ENCODE measurements around the gene SIRT2.
"Not testable (repeated sequence)": the region's sequence is repeated elsewhere in the genome, so short reads cannot be mapped to it uniquely, and the experiment has no call there.

Gene SIRT2

DNA sequence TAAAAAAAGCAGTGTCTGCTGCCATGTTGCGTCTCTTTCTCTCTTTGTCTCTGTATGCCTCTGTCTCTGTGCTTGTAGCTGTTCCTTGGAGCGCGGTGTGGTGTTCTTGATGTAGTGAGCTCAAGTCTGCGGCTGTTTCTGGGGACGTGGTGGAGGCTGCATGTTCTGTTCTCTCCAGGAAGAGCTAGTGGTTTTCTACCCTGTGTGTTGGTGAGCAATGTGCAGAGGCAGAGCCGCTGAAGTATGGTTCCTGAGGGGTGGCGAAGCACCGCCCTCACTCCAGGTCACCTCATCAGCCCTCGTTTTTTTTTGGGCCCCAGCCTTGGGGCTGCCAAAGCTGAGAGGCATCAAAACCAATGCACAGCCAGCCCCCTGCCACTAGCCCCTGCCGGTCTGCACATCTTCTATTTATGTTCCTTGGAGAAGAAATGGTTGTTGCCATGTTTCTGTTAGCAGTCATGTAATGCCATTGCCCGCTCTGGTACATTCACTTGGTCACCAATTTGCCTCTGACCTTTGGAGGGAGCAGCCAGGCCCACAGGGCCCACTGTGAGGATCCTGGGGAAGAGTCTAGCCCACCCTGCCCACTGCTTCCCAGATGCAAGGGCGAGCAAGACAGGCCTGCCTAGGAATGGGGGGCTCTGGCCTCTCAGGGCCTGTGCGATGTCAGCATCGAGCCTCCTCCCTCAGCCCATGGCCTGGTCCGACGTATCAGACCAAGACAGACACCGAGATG lies 56.8 kb downstream of the SIRT2 start:
- no peak for DNase-seq

DNA sequence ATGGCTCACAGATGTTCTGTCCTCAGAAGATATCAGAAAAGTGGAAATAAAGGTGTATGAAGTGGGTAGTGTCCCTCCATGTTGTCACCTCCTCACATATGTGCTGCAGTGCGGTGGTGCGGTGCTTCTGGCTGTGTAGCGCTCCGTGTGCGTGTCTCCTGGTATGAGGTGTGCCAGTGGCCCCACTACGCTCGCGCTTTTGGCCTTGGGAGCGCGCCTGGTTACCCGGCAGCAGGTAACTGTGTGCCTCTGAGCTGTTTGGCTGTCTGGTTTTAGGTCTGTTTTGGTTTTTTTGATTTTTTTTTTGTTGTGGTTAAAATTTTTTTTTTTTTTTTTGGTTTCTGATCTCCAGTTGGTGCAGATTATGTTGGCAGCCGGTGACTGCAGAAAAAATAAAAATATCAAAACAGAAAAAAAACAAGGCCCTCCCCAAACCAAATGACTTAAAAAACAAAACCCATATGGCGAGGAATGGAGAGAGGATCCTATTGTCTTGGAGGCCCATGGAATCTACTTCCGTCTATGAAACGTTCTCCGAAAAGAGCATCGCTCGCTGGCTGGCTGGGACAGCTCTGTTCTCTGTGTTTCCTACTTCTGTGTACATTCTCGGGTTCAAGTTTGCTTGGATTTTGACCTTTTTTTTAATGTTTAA lies 57.5 kb downstream of the SIRT2 start:
- no peak for DNase-seq

DNA sequence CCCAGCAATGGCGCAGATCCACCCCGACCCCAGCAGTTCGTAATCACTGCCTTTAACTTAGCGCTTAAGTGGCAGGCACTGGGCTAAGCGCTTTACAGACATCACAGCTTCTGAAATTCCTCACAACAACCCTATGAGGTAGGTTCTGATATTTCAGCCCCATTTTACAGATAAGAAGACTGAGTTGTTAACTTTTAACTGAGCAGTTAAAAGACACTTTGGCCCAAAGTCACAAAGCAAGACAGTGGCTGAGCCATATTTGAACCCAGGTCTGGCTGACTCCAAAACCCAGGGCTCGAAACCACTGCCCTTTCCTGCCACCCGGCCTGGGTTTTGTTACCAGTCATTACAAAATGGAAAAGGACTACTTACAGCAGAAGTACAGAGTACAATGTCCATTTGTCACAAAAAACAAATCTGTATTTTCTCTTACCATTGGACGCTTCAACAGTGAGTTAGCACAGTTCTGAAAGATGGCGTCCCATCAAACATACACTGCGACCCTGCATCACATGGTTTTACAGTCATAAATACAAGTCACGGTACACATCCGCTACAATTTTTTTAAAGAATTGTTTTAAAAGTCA lies 58.1 kb downstream of the SIRT2 start:
- DNase-seq, result no peak

DNA sequence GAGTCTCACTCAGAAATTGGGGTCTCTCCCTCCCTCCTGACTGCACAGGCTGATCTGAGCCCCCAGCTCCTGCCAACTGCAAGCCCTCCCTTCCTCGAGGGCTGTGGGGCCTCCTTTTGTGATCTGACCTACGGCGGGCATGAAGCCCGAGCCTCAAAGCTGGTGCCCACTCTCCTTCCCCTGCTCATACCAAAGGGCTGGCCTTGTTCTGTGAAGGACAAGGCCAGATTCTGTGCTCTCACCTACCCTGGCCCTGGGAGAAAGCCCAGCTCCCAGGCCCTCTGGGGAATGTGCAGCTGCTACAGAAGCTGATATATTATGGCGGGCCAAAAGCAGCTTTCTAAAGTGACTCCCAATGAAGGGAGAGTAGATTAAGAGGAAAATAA lies 58.8 kb downstream of the SIRT2 start:
- DNase-seq, result no peak

DNA sequence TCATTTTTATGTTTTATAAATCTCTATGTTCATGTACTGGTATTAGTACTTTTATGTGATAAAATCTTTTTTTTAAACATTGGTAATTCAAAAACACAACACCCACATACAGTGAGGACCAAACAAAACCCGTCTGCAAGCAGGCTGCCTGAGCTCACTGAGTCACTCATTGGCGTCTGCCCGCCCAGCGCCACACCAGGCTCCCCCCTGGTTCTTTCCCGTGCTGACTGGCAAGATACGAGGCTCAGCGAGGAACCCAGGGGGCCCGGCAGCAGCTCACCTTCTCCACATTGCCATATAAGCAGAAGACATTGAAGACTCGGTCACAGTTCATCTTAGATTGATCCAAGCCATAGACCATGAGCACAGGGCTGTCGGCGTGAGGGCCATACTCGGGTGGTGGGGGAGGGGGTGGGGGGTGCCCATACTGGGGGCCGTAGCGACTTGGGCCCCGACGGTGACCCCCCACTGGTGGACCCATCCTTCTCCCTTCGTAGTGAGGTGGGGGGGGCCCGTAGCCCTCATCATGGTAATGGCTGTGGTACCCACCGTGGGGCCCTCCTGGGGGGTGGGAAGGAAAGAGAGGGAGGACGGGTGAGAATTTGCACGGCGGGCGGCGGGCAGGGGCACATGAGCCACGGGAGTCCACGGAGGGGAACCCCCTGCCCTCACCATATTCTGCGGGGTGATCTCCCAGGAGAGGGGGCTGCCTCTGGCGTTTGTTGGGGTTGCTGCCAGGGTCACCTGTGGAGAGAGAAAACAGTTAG lies 59.4 kb downstream of the SIRT2 start:
- DNase-seq, result no peak

DNA sequence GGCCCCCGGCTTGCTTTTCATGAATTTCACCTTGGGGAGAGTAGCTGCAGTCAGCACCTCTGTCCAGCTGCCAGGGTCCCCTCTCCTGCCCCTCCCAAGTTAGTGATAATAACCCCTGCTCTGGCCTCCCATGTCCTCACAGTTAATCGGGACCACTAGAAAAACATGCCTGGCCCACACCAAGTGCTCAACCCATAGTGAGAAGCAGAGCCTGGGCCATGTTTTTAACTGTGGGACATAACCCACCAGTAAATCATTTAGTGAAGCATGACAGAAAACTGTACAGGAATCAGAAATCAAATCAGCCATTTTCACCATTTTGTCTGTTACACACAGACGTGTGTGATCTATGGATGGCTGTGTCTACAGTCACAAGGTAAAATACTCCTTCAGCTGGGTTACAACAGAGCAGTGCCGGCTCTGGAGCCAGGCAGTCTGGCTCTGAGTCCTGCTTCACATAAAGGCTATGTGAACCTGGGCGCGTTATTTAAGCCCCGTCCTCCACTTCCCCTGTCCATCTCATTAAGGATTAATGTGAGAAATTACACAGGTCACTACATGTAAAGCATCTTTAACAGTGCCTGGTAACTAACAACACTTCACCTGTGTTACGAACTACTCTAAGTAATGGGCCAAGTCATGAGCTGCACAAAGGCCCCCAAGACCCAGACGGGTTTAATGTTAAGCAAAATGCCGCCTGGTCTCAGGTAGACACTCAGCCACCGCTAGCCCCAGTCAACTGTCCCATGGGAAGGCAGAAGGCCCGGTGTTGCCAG lies 60.2 kb downstream of the SIRT2 start:
- no peak for DNase-seq

DNA sequence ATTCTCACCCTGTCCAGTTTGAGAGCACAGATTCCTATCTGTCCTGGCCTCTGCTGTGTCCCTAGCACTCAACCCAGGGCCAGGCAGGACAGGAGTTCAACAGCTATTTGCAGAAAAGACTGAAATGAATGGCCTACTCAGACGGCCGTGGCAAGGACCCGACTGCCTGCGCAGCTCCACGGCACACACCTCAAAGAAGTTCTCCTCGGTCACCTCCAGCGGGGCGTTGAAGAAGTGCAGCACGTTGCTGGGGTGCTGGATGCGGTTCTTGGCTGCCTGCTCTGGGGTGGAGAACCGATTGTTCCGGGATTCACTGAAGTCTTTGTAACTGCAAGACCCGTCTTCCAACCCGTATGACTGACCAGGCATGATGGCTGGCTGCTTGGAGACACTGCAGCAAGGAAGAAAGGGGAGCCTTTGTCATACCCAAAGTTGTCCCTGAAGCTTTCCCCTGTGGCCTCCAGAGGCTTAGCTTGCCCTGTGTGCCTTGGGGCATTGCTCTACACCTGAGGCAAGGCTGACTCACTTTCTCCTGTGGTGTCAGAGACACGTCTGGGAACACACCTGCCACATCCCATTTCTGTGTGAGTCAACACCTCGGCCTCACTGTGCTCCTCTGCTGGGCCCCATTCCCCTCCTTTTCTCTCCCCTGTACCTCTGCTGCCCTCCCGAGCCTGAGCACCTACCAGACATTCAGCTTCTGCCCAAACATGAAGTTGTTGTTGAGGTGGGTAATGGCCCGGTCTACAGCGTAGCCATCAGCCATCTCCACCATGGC lies 61.0 kb downstream of the SIRT2 start:
- no peak for DNase-seq

DNA sequence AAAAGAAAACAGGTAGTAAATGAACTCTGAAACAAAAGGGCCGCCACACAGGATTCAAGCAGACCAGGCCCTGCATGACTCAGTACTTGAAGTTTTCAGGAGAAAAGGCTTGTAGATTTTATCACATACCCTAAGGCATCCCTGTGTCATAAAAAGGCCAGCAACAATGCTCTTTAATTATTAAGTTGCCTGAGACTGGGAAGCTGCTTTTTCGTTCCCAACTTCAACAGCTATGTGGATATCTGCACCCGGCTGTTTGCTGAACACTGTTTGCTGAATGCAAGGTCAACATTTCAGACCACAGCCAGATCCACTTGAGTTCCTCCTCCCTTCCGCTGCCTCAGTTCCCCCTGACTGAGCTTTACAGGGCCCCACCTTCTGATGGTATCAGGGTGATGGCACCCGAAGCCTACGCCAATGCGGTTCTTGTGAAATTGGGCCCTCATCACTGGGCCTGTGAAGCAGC lies 61.7 kb downstream of the SIRT2 start:
- no peak for DNase-seq

DNA sequence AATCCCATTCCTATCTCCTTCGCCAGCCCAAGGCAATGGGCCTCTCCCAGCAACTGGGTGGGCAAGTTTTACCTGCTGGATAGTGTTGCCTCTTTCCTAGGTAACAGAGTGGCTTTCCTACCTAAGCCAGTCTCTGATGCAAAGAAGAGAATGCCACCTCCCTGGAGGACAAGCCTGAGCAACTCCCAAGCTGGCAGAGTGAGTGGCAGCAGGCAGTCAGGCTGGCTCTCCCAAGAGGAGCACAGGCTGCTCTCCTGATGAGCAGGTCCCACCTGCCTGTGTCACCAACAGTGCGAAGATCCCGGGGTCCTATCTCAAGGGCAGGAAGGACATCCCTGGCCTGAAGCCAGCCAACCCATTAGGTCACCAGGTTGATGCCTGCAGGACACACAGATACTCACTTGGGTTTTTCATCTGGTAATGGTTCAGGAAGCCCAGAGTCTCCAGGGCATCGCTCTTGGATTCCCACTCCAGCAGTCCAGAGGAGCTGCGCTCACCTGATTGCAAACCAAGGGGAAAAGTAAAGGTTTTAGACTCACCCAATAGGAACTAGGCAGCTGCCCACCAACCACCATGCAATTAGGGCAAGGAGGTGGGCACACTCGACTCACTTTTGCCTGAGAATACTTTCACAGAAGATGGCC lies 62.3 kb downstream of the SIRT2 start:
- DNase-seq, result no peak

DNA sequence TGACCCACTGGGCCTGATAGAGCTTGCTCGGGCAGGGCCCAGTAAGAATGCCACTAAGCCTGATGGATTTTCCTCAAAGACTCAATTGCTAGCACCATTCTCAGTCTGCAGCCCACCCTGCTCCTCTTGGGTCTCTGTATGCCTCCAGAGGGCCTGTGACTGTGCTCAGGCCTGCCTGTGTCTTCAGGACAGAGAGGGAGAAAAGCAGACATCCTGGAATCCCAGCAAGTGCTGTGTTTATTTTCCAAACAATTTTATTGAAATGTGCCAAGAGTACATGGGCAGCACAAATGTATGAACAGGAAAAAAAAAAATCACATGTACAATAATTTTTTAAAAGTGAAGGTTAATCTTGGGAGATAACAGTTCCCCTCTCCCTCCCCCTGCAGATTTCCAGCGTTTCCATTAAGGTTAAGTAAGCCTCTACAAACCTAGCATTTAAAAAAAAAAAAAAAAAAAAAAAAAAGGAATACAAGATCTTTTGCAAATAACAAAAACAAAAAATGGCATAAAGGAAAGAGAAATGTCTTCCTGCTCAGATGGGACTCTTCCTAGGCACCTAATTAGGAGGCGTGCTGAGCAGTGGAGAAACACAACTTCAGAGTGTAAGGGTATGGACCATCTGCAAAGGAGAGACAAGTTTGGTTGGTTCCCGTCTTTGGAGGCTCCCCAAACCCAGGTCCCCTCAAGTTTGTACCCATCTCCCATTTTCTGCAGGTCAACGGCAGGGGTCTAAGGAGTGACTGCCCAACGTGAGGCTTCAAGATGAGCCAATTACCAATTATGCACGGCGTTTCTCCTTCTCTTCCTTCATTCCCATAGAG lies 63.0 kb downstream of the SIRT2 start:
- no peak for DNase-seq

DNA sequence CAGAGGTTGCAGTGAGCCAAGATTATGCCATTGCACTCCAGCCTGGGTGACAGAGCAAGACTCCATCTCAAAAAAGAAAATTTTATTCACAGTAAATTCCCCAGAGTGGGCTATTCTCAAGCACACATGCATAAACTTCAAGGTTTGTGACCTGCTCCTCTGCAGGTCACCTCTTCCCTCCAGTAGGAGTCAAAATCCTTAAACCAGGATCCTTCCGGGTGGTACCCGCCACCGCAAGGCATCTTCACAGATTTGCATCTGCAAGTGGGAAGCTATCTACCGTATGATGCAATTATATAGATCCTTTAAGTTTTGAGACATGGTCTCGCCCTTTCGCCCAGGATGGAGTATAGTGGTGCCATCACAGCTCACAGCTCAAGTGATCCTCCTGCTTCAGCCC lies 64.8 kb downstream of the SIRT2 start:
- DNase-seq, result no peak

DNA sequence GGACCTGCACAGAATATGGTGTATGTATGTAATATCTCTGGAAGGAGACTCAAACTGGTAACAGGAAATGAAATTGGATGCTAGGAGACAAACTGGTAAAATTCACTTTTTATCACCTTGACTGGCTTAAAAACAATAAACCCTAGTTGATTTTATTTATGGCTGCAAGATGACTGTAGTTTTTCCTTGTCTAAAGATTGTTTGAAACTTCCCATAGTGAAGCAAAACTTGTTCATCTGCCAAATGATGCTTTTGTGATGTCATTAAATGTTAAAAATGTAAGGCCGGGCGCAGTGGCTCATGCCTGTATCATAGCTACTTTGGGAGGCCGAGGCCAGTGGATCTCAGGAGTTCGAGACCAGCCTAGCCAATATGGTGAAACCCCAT lies 65.3 kb downstream of the SIRT2 start:
- DNase-seq, result no peak

DNA sequence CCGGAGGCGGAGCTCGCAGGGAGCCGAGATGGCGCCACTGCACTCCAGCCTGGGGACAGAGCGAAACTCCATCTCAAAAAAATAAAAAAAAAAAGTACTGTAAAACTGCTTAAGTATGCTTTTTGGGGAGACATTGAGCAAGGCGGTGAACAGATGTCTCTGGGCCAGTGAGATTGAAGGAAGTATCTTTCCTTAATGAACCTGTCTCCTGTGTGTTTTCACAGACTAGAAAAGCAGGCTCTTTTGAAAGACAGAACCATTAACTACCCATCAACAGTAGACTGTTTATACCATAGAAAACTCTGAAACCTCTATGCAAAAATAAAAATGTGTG lies 66.4 kb downstream of the SIRT2 start:
- no peak for DNase-seq

DNA sequence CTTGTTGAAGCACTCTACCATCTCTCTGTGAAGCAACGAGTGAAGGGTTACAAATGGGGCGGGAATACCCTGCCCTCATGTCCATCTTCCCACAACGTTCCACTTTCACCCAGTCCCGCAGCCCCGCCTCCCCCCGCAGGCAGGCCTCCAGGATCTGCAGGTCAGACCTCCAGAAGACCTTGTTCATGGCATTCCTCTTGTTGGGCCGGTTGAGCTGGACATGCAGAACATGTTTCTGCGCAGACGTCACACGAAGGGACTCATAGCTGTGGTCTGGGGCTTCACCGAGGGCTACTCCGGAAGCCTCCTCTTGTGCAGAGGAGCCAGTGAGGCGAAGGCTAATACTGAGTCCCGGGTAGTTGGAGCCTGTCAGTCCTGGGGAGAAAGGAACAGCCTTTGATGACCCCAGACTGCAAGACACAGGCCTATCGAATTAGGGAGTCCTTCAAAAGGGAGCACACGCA lies 68.2 kb downstream of the SIRT2 start:
- DNase-seq, result no peak

DNA sequence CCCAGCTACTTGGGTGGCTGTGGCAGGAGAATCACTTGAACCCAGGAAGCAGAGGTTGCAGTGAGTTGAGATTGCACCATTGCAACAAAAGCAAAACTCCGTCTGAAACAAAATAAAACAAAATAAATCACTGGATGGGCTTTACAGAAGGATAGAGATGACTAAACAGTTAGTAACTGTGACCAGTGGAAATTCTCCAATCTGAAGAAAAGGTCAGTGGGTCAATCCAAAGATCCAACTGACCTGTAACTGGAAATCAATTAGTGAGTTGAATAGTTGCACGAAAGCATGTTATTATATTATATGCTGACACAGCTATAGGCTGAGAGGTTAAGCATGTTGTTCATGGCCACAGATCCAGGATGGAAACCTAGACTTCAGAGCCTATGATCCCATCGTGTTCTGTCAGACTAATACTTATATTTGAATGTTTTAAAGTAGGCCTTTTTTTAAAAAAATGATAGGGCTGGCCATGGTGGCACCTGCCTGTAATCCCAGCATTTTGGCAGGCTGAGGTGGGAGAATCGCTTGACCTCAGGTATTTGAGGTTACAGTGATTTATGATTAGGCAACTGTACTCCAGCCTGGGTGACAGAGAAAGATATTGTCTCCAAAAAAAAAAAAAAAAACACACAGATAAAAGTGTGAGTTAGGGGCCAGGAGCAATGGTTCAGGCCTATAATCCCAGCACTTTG lies 69.2 kb downstream of the SIRT2 start:
- no peak for DNase-seq

DNA sequence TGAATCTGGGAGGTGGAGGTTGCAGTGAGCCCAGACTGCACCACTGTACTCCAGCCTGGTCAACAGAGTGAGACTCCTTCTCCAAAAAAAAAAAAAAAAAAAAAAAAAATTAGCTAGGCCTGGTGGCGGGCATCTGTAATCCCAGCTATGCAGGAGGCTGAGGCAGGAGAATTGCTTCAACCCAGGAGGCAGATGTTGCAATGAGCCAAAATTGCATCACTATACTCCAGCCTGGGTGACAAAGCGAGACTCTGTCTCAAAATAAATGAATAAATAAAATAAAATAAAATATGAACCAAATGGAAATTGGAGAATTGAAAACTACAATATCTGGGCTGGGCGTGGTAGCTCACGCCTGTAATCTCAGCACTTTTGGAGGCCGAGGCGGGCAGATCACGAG lies 70.2 kb downstream of the SIRT2 start:
- DNase-seq, result not testable (repeated sequence)

Data from DMS 273 treated with DMSO at 0.1 percent for 48 hours (cell line).